ENCODE data around the gene THOP1. TPM values are rescaled to one million over a fixed set of nuclear protein-coding genes. Genes with fewer than 3 reads are reported as not detected.

Gene THOP1
- total RNA-seq, 1 donor from 2014 or later = 105 TPM

- peaks cover 9% of the 10 kb centered on the region for H3K36me3 Mint-ChIP-seq
- no peak for DNase-seq (ENCODE audit: low spot score)
- H3K4me2 ChIP-seq = no peak overlapping the region
- no peak overlapping the region for H3K4me3 ChIP-seq
- peaks cover 7% of the 10 kb centered on the region for H3K79me2 ChIP-seq (ENCODE audit: low read depth)
- no peak overlapping the region for H3K4me3 Mint-ChIP-seq
- peaks cover 15% of the 10 kb centered on the region for H4K20me1 ChIP-seq (ENCODE audit: low read depth)
- no peak overlapping the region for H3K27ac Mint-ChIP-seq
- H3K9ac ChIP-seq = no peak overlapping the region
- H3K27me3 ChIP-seq = no peaks in the 10 kb centered on the region
- H3K9me3 ChIP-seq (ENCODE audit: low read depth) = no peaks in the 10 kb centered on the region
- H3K4me1 Mint-ChIP-seq = peaks cover 6% of the 10 kb centered on the region
- no peaks in the 10 kb centered on the region for H3K4me1 ChIP-seq
- peaks cover 2% of the 10 kb centered on the region for H3K27me3 Mint-ChIP-seq (ENCODE audit: insufficient read depth, low read depth)
- no peak overlapping the region for H2AFZ ChIP-seq (replicated peaks)
- TF ChIP-seq CTCF (IDR thresholded peaks at IDR 0.05) (no peak), EZH2 (IDR thresholded peaks at IDR 0.05) (no peak), EZH2phosphoT487 (IDR thresholded peaks at IDR 0.05) (no peak)
- no peaks in the 10 kb centered on the region for H3F3A ChIP-seq (ENCODE audit: low read depth)
- no peak overlapping the region for H3K27ac ChIP-seq
- H3K9me3 Mint-ChIP-seq = no peaks in the 10 kb centered on the region
- H3K36me3 ChIP-seq = no peaks in the 10 kb centered on the region
These were observed 21.6 kb upstream of the THOP1 start for GRCh38 chr19:2763687-2764086.

GRCh38 chr19:2764945-2765344 is 20.4 kb upstream of the THOP1 start:
- H3K4me2 ChIP-seq = no peak overlapping the region
- H3K4me3 ChIP-seq = no peak overlapping the region
- peaks cover 3% of the 10 kb centered on the region for H3K36me3 Mint-ChIP-seq
- TF ChIP-seq EZH2phosphoT487 (IDR thresholded peaks at IDR 0.05) (no peak), EZH2 (IDR thresholded peaks at IDR 0.05) (no peak), CTCF (IDR thresholded peaks at IDR 0.05) (no peak)
- H3K4me1 Mint-ChIP-seq = peaks cover 6% of the 10 kb centered on the region
- no peaks in the 10 kb centered on the region for H3K4me1 ChIP-seq
- H3K9ac ChIP-seq = no peak overlapping the region
- DNase-seq (ENCODE audit: low spot score) = no peak
- H3K4me3 Mint-ChIP-seq = no peak overlapping the region
- peaks cover 16% of the 10 kb centered on the region for H3K79me2 ChIP-seq (ENCODE audit: low read depth)
- H3K36me3 ChIP-seq = no peaks in the 10 kb centered on the region
- peaks cover under 1% of the 10 kb centered on the region for H3K27me3 Mint-ChIP-seq (ENCODE audit: insufficient read depth, low read depth)
- no peaks in the 10 kb centered on the region for H3K27me3 ChIP-seq
- no peak overlapping the region for H3K27ac Mint-ChIP-seq
- H3F3A ChIP-seq (ENCODE audit: low read depth) = no peaks in the 10 kb centered on the region
- H4K20me1 ChIP-seq (ENCODE audit: low read depth) = peaks cover 22% of the 10 kb centered on the region
- no peaks in the 10 kb centered on the region for H3K9me3 Mint-ChIP-seq
- H3K27ac ChIP-seq = no peak overlapping the region
- no peaks in the 10 kb centered on the region for H3K9me3 ChIP-seq (ENCODE audit: low read depth)
- no peak overlapping the region for H2AFZ ChIP-seq (replicated peaks)

- H3K4me1 Mint-ChIP-seq = peaks cover 6% of the 10 kb centered on the region
These were observed 19.9 kb upstream of the THOP1 start for GRCh38 chr19:2765376-2765775.

More at GRCh38 chr19:2765376-2765775, 19.9 kb upstream of the THOP1 start:
- H3K4me3 Mint-ChIP-seq = no peak overlapping the region
- no peaks in the 10 kb centered on the region for H3F3A ChIP-seq (ENCODE audit: low read depth)
- no peaks in the 10 kb centered on the region for H3K27me3 ChIP-seq
- no peak overlapping the region for H3K9ac ChIP-seq
- H3K4me2 ChIP-seq = no peak overlapping the region
- H3K27me3 Mint-ChIP-seq (ENCODE audit: insufficient read depth, low read depth) = no peaks in the 10 kb centered on the region
- peaks cover 26% of the 10 kb centered on the region for H4K20me1 ChIP-seq (ENCODE audit: low read depth)
- TF ChIP-seq CTCF (IDR thresholded peaks at IDR 0.05) (no peak), EZH2 (IDR thresholded peaks at IDR 0.05) (no peak), EZH2phosphoT487 (IDR thresholded peaks at IDR 0.05) (no peak)
- no peaks in the 10 kb centered on the region for H3K4me1 ChIP-seq
- H3K27ac ChIP-seq = no peak overlapping the region
- H2AFZ ChIP-seq (replicated peaks) = no peak overlapping the region
- no peaks in the 10 kb centered on the region for H3K9me3 Mint-ChIP-seq
- H3K9me3 ChIP-seq (ENCODE audit: low read depth) = no peaks in the 10 kb centered on the region
- H3K79me2 ChIP-seq (ENCODE audit: low read depth) = peaks cover 20% of the 10 kb centered on the region
- no peak overlapping the region for H3K4me3 ChIP-seq
- DNase-seq (ENCODE audit: low spot score) = no peak
- H3K36me3 ChIP-seq = no peaks in the 10 kb centered on the region
- H3K27ac Mint-ChIP-seq = no peak overlapping the region
- H3K36me3 Mint-ChIP-seq = peaks cover 3% of the 10 kb centered on the region

Measured in neural progenitor cell (in vitro differentiated cells).